RWPE1 (cell line): ENCODE data around the gene CCDC142.
A peak's percentile ranks its signal among the peaks of the same experiment; 100 is the strongest.
"Not testable (repeated sequence)": the region's sequence is repeated elsewhere in the genome, so short reads cannot be mapped to it uniquely, and the experiment has no call there.

Experiments
- CTCF ChIA-PET: fragments of 350-600 bp; sonication (Branson Sonifier 250); formaldehyde crosslinking; extraction: SDS; loops from one replicate; lab custom pipeline; 2021; lab: Yijun Ruan, JAX
- POLR2A ChIA-PET: fragments of 400-600 bp; formaldehyde crosslinking; extraction: SDS; loops from one replicate; lab custom pipeline; 2020; ENCODE audit warnings: antibody characterized with exemption; ENCODE audit not compliant: low non-redundant PET; lab: Yijun Ruan, JAX
- DNase-seq: peaks from one replicate; pipeline ENCODE4 v3.0.0; 2012; ENCODE audit warnings: low spot score
- H3K27ac ChIP-seq: fragments of 450-650 bp; 2 replicates; pipeline ENCODE4 v1.5.1; 2017
- CTCF ChIP-seq: fragments of 450-650 bp; conservative IDR thresholded peaks from 2 replicates; pipeline ENCODE4 v1.5.1; 2017; ENCODE audit warnings: low read depth, mild to moderate bottlenecking

Gene CCDC142

GRCh38 chr2:74495440-74495839 lies 12.6 kb upstream of the CCDC142 start:
- no peak overlapping the region for H3K27ac ChIP-seq
- DNase-seq = no peak
- no peak for TF ChIP-seq CTCF
- ChIA-PET POLR2A (no interaction called here), CTCF (no interaction called here)

GRCh38 chr2:74493546-74493945 lies 10.7 kb upstream of the CCDC142 start:
- no peak for TF ChIP-seq CTCF
- no peak for DNase-seq
- CTCF ChIA-PET = interaction anchor here (0.5 to 1.3 kb wide), 2 partner anchors 10 to 90 kb away, joined by 3 read pairs; partner anchors contain the start of genes CCDC142 and TTC31
- POLR2A ChIA-PET = no interaction called here
- H3K27ac ChIP-seq = no peak overlapping the region

- ChIA-PET POLR2A (no interaction called here), CTCF (interaction anchor here (0.6 to 1.9 kb wide), 3 partner anchors 40 to 242 kb away, joined by 3 to 7 read pairs (median 7); no protein-coding TSS in a partner anchor)
- H3K27ac ChIP-seq = no peak overlapping the region
- TF ChIP-seq CTCF = no peak
- no peak for DNase-seq
These were observed 9.1 kb upstream of the CCDC142 start for GRCh38 chr2:74491648-74492544.

- no peak for DNase-seq
- POLR2A ChIA-PET = no interaction called here
- H3K27ac ChIP-seq = no peak overlapping the region
- CTCF ChIA-PET = no interaction called here
- no peak for TF ChIP-seq CTCF
These were observed 7.1 kb upstream of the CCDC142 start for GRCh38 chr2:74489906-74490305.

GRCh38 chr2:74488643-74489481 lies 6.1 kb upstream of the CCDC142 start:
- POLR2A ChIA-PET = no interaction called here
- TF ChIP-seq CTCF = no peak

GRCh38 chr2:74486141-74486540 lies 3.3 kb upstream of the CCDC142 start:
- no peak for DNase-seq
- no peak for TF ChIP-seq CTCF
- no peak overlapping the region for H3K27ac ChIP-seq
- CTCF ChIA-PET = no interaction called here
- POLR2A ChIA-PET = no interaction called here

More at GRCh38 chr2:74488643-74489481, 6.1 kb upstream of the CCDC142 start:
- DNase-seq = no peak
- no peak overlapping the region for H3K27ac ChIP-seq
- CTCF ChIA-PET = interaction anchor here (1.0 kb wide), 1 partner anchor 43 kb away, joined by 3 read pairs; no protein-coding TSS in a partner anchor

- not testable (repeated sequence) for DNase-seq
- H3K27ac ChIP-seq = peak overlapping the region; percentile 90
- ChIA-PET POLR2A (interaction anchor here (0.5 to 1.1 kb wide), 2 partner anchors 20 to 47 kb away, joined by 3 to 4 read pairs; no protein-coding TSS in a partner anchor), CTCF (interaction anchor here (0.5 to 3.6 kb wide), 17 partner anchors 9 to 144 kb away, joined by 3 to 41 read pairs (median 5); partner anchors contain the start of genes AUP1, HTRA2, INO80B and PCGF1)
These were observed 922 bp upstream of the CCDC142 start for GRCh38 chr2:74483675-74484164.
